GM21515 (cell line): ENCODE results near the gene NHLRC3.
"Not testable (repeated sequence)": the region's sequence is repeated elsewhere in the genome, so short reads cannot be mapped to it uniquely, and the experiment has no call there.

Experiments used
- ATAC-seq: cut with Tn5 transposase; IDR thresholded peaks from one replicate; pipeline ENCODE4 v1.9.1; 2021; ENCODE audit not compliant: unreplicated experiment

NHLRC3 gene

DNA sequence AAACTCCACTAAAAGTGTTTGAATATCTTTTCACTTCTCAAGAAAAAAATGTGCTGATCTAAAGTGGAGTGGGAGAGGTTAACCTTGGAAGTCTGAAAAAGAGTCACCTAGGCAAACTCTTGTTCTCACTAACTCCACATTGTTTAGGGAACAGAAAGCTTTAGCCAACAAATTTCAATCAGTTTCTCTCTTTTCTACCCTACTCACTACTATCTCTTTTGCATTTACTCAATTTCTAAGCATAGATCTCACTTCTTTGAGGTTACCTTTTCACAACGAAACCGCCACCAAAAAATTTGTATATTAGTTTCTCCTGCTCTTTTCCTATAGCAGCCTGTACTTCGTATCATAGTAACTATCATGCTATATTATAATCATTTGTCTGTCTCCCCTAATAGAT lies 6.3 kb downstream of the NHLRC3 start:
- peak; percentile 76 for ATAC-seq

GRCh38 chr13:39047560-39047959 lies 9.3 kb downstream of the NHLRC3 start:
- ATAC-seq: no peak

DNA sequence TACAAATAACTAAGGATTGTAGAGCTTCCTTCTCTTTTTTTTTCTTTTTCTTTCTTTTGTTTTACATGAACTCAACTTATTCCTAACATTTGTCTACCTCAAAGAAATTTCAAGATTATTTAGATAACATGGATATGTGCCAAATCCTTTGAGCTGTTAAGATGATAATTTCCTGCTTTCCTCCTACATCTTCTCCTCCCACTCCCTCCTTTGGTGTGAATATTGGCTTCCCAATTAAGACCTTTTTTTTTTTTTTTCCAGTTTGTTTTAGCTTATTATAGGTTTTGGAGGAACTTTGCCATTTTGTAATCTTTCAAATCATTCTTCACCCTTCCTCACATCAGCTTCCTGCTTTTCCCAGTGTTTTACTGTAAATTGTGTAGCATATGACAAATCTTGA lies 10.6 kb downstream of the NHLRC3 start:
- ATAC-seq: no peak

DNA sequence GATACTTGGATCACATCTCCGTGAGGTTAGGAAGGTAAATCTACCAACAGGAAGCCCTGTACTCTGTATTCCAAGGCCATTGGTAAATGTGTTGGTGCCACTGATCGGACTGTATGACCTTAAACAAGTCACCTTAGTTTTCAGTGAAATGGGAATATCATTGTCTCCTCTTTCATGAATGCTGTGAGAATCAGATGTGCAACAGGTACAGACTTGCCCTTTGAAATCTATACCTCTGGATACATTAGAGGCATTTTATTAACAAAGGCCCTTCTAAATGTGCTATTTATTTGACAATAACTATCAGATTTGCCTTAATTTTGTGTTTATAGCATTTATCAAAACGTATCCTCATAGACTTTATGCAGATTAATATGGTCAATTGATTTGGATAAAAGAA lies 11.0 kb downstream of the NHLRC3 start:
- no peak for ATAC-seq

DNA sequence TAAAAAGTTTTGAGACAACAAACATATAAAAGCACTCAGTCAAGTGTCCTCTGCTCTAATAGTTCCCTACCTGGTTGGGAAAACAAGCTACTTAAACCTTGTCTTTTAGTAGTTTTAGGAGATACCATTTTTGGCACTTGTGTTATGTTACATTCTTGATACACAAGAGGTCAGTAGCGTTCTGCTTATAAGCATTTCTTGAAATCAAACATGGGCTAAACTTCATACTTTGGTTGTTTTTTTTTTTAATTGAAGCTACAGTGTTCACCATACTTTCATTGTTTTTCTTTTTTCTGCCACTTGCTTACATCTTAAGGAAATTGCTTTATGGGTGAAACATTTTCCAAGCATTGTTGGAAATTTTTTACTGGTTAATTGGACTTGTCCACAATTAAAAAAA lies 12.9 kb downstream of the NHLRC3 start:
- no peak for ATAC-seq

DNA sequence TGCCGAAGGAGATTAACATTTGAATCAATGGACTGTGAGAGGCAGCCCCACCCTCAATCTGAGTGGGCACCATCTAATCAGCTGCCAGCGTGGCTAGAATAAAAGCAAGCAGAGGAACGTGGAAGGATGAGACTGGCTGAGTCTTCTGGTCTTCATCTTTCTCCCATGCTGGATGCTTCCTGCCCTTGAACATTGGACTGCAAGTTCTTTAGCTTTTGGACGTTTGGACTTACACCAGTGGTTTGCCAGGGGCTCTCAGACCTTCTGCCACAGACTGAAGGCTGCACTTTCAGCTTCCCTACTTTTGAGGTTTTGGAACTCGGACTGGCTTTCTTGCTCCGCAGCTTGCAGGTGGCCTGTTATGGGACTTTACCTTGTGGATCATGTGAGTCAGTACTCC lies 14.7 kb downstream of the NHLRC3 start:
- ATAC-seq: no peak

DNA sequence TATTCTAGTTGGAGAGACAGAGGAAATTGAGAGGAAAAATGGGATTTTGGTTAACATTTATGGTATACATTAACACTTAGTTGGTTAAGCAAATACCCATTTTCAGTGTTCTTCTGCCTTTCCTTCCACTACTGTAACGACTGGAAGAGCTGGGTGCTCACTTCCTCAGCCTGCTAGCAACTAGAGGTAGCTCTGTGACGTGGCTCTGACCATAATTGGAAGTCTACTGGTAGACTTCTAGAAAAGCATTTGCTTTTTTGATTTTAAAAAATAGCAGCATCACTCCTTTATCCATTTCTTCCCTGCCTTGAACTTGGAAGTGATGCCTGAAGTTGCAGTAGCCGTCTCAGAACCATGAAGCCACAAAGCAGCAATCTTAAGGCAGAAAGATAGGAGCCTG lies 15.9 kb downstream of the NHLRC3 start:
- no peak for ATAC-seq

- no peak for ATAC-seq
These were observed 17.8 kb downstream of the NHLRC3 start for GRCh38 chr13:39056018-39056417.

- no peak for ATAC-seq
These were observed 19.8 kb downstream of the NHLRC3 start for GRCh38 chr13:39058040-39058439.

GRCh38 chr13:39062004-39062403 lies 23.7 kb downstream of the NHLRC3 start:
- ATAC-seq: no peak

DNA sequence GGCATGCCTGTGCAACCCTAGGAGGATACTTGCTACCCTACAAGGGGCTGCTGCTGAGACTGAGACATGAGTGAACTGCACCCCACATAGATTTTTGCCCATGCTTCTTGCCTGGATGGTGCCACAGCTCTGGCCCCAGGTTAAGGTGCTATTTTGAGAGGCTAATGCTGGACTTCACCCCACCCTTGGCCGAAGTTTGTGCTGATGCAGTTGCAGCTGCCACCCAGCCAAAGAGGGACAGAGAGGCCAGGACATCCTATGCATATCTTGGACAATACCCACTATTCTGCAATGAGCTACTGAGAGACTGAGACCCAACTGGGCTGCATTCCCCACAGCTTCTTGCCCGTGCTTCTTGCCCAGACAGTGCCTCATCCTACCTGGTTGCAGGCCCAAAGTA lies 34.6 kb downstream of the NHLRC3 start:
- no peak for ATAC-seq

DNA sequence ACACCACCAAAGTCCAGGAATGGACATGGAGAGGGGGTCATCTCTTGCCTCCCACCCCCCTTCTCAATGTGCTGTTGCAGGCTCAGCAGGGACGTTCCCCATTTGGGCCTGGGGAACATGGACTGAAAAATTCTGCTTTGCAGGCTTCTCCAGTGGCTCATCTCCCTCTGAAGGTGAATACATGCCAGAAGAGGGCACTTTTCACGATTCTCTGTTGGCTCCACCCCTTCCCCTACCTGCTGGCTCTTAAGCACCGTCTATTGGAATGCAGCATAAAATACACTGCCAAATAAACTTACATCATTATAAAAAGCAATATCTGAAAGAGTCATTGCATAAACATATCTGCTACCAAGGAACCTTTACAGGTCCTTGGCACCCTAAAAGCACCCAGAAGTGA lies 35.7 kb downstream of the NHLRC3 start:
- no peak for ATAC-seq

DNA sequence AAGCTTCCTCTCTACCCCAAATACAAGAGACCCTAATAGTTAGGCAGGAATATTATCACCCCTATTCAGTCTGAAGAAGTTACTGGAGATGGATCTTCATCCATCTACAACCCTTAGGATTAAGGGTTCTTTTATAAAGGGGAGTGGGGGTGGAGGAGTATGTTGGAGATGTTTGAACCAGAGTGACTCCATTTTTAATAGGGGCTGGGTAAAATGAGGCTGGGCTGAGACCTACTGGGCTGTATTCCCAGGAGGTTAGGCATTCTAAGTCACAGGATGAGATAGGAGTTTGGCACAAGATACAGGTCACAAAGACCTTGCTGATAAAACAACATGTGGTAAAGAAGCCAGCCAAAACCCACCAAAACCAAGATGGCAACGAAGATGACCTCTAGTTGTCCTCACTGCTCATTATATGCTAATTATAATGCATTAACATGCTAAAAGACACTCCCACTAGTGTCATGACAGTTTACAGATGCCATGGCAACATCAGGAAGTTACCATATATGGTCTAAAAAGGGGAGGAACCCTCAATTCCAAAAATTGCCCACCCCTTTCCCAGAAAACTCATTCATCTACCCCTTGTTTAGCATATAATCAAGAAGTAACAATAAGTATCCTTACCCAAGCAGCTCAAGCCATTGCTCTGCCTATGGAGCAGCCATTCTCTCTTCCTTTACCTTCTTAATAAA lies 48.1 kb downstream of the NHLRC3 start:
- not testable (repeated sequence) for ATAC-seq

DNA sequence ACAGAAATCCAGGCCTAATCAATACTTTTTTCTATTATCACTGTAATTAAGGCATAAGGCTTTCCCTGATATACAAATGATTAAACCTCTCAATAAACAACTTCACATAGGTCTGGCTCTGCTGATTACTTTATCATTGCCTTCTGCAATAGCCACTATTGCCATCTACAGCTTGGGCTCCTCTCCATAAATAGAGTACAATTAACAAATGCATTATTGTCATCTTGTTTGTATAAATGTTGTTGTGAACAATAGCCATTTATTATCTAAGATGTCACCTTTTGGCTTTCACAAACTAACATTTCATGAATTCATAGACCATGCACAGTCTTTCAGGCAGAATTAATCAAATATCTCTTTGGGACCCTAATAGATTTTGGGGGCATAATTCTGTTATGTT lies 53.3 kb downstream of the NHLRC3 start:
- no peak for ATAC-seq

GRCh38 chr13:39095500-39095899 lies 57.2 kb downstream of the NHLRC3 start:
- no peak for ATAC-seq

- no peak for ATAC-seq
These were observed 61.0 kb downstream of the NHLRC3 start for GRCh38 chr13:39099231-39099630.
